NCI-H1694 treated with DMSO at 0.1 percent for 48 hours (cell line): ENCODE measurements around the gene BRD8.
"Not testable (repeated sequence)": the region's sequence is repeated elsewhere in the genome, so short reads cannot be mapped to it uniquely, and the experiment has no call there.

Experiments
- DNase-seq: peaks from one replicate; lab custom pipeline; 2025; lab: John Stamatoyannopoulos, UW

The BRD8 gene

DNA sequence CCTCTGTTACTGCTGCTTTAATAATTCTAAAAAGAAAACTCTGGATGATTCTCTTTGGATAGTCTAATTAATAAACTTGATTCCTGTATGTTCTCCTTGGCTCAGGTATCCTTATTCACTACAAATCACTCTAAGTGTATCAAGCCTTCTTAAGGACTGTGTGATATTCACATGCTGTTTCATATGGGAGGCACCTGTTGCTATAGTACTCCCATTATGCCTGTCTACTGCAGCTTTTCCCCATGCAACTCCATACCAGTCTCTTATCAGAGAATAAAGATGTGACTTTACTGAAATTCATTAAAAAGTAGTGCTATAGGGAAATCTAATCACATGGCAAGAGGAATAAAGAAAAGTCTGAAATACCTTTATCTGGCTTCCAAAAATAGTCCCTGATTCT, 14.7 kb downstream of the BRD8 start:
- no peak for DNase-seq

DNA sequence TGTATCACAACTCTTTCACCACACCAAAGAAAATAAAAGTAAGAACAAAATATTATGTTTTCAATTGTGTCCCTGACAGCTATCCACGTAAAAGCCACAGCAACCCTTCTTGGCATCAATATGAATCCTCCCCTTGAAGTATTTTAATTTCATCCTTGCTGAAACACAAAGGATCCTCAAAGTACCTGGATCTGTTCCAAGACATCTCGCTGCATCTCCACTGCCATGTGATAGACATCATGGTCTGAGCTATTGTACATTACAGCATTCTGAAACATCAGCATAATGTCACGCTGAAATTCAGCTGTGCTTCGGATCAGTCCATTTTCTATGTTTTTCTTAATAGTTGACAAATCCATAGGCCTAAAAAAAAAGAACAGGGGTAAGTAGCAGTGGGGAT, 17.7 kb downstream of the BRD8 start:
- no peak for DNase-seq

DNA sequence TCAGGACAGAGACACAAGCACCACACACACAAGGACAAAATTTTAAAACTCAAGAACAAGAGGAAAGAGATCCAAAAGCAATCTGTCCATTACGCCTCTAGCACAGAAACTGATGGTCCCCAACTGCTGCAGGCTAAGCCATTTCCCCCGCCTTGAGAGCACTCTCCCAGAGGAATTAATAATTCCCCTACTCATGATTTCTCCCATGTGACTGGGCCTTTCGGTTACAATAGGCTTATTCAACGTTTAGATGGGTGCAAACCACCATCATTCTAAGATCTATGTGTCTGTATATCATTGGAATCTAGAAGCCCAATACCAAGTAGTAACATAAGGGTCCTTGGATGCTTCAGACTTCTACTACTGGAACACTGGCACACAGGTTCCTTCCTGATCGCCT, 18.8 kb downstream of the BRD8 start:
- DNase-seq = no peak

DNA sequence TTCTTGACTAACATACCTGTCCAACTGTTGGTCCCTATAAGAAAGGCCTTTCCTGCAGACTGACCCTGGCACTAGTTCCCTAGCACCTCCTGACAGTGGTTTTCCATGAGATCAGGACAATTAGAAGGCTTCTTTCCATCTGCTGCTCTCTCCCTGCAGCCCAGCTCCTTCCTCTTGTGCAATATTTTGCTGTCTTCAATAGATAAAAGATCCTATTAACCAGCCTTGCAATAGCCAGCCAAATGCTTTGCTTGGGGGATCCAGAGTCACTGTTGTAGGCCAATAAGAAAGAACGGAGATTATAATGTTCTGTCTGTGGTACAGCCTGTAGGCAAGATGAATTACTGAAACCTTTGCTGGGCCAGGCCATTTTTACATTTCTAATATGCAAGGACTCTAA, 20.8 kb downstream of the BRD8 start:
- no peak for DNase-seq

DNA sequence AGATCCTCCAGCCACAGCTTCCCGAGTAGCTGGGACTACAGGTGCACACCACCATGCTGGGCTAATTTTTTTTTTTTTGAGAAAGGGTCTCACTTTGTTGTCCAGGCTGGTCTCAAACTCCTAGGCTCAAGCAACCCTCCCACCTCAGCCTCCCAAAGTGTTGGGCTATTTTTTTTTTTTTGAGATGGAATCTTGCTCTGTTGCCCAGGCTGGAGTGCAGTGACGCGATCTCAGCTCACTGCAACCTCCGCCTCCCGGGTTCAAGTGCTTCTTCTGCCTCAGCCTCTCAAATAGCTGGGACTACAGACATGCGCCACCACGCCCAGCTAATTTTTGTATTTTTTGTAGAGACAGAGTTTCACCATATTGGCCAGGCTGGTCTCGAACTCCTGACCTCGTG, 22.5 kb downstream of the BRD8 start:
- not testable (repeated sequence) for DNase-seq

DNA sequence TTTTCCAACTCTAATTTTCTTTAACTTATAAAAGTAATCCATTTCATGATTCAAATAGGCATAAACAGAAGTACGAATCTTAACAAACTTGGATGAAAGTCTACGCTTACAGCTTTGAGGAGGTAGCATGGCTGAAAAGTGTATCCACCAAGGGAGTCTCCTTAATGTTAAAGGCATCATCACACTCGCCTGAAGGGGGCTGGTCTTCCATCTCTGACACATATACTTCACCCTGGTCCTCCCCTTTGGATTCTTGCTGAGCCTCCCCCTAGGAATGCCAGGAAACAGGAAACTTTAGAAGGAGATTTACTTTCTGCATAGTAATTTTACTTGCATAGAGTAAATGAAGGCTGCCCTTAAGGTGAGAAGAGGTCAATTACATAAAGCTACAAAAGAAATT, 28.9 kb downstream of the BRD8 start:
- no peak for DNase-seq

DNA sequence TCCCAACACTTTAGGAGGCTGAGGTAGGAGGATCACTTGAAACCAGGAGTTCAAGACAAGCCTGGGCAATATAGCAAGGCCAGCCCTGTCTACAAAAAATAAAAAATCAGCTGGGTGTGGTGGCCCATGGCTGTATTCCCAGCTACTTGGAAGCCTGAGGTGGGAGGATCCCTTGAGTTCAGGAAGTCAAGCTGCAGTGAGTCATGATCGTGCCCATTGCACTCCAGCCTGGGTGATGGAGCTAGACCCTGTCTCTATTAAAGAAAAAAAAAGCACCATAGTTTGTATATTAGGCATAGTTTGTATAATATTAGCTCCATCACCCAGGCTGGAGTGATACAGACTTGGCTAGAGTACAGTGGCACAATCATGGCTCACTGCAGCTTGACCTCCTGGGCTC, 29.6 kb downstream of the BRD8 start:
- no peak for DNase-seq

DNA sequence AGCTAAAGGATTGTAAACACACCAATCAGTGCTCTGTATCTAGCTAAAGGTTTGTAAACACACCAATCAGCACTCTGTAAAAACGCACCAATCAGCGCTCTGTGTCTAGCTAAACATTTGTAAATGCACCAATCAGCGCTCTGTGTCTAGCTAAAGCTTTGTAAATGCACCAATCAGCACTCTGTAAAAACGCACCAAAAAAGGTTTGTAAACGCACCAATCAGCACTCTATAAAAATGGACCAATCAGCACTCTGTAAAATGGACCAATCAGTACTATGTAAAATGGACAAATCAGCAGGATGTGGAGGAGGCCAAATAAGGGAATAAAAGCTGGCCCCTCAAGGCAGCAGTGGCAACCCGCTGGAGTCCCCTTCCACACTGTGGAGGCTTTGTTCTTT, 34.9 kb downstream of the BRD8 start:
- DNase-seq = not testable (repeated sequence)

DNA sequence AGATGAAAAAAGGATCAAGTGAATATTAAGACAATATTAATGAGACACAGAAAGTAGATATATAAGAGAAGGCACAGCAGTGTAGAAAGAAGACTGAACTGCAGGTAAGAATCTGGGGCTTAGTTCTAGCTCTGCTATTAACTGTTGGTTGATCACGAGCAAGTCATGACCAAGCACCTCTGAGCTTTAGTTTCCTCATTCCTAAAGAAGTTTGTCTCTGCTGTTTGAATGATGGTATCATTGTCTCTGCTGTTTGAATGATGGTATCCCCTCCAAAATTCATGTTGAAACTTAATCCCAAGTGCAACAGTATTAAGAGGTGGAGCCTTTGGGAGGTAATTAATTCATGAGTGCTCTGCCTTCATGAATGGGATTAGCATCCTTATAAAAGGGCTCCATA, 36.7 kb downstream of the BRD8 start:
- no peak for DNase-seq

DNA sequence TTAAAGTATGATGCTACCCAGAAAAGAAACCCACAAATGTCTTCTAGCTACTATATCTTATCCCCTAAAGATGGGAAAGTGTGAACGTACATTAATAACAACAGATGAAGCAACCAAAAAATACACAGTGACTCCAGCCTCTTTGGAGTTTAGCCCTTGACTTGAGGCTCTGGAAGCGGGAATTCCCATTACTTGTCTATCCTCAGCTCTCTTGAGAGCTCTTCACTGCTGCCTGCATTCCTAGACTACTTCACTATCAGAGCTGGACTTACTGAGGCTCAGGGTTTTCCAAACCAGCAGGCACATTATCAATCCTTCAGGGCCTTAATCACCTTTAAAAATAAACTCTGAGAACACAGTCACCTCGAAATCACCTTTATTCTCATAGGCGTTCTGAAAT, 38.2 kb downstream of the BRD8 start:
- no peak for DNase-seq

DNA sequence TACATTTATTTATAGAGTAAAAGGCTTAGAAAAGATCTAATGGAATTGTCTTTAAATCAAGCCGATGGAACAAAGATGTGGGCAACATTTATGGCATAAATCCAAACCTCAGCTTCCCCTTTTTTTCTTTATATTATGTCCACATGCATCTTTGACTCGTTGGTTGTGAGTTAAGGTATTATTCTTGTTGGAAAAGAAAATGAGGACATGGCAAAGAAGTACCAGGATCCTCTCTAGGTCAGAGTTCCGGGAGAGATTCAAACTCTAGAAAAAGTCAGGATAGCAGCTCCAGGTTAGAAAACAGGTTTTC, 38.7 kb downstream of the BRD8 start:
- DNase-seq = no peak

DNA sequence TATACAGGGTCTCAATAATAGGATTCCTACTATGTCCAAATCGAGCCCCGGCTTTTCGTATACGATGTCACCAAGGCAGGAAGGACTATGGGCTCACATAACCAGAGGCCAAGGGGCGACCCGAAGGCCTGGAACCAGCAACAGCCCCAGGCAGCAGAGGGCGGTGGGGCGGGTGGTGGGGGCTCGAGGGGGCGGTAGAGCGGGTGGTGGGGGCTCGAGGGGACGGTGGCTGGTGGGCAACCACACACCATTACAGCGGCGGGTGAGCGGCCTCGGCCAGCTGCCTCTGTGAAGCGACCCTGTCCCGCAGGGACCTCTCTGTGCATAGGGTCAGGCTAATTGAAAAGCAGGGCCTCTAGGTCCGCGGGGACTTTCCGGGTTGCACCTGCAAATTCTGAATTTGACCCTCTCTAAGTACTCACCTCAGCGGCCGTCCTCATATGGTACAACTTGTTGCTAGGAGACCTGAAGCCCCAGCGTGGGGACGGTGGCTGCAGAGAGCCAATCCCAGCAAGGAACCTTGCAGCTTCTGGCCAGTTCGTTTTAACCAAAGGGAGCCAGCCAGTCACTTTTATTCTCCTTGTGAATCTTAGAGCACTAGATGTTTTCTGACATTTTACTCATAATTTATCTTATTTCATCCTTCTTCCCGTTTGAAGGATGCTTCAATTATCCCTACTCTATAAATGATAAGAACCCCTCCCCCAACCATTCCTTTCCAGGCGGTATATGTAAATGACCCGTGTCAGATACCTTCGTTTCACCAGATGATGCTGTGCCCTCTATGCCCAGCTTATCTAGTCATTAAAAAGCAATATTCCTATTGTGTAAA, 39.3 kb downstream of the BRD8 start, which contains the start of gene NME5:
TSS of gene NME5 (minus strand) at position 480 of the 832 bp plus-strand sequence. CDS start 648 bp downstream, outside the sequence.
- no peak for DNase-seq

DNA sequence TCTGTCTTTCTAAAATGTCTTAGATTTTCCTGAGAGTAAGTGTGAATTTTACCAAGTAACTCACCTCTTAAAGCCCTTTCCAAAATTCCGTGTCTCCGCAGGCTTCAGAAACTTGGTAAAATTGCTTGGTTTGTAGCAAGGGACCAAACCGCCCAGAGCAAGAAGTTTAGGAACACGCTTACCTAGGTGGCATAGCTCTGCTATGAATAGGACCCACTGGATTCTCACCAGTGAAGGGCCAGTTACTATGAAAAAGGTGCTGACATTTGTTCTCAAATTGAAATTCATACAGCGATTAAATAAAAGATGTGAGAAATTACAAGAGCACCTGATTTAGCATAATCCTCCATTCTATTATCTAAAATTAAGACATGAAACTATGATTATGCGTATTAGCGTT, 45.9 kb downstream of the BRD8 start:
- no peak for DNase-seq

DNA sequence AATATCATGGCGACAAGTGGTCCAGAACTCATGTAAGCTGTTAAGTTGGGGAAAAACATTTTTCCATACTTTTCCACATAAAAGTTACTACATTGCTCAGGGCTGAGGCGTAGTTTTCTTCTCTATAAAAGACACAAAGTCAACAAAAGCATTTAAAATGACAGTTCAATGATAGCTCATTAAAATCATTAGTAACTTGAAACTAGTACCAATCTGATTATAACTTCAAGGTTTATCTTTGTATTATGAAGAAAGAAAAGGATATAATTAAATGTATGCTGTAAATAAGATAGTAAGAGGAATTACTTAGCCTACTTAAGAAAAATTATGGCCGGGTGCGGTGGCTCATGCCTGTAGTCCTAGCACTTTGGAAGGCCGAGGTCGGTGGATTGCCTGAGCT, 49.1 kb downstream of the BRD8 start:
- no peak for DNase-seq

DNA sequence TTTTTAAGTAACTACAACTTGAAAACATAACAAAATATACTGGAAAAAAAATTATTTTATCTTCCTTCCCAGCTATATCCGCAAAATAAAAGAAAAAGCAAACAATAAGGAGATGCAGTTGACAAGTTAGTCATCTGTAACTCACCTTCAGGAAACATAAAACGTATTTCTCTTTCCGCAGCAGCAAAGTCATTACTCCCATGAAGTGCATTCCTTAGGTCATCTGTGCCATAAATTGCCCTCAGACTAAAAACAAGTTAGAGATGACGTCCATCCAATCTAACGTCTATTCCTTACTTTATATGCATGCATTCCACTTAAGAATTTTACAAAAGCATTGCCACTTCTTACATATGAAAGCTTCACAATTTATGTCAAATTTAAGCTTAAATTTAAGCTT, 50.1 kb downstream of the BRD8 start:
- DNase-seq = no peak

DNA sequence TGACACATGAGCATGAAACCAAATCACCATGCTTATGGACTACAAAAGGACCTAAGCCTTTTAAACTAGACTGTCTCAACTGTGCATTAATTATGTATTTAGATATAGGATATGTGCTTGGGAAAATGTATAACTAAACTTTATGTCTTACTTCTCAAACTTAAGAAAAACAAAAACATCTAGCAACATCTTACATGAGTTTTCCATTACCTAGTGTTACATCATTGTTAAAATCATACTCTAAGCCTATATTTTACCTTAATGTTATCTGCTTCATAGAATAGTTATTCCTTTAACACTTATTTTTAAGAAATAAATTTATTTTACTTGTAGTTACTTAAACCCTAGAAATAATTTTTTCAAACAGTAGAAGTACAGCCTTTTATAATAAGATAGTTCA, 63.2 kb downstream of the BRD8 start:
- no peak for DNase-seq

DNA sequence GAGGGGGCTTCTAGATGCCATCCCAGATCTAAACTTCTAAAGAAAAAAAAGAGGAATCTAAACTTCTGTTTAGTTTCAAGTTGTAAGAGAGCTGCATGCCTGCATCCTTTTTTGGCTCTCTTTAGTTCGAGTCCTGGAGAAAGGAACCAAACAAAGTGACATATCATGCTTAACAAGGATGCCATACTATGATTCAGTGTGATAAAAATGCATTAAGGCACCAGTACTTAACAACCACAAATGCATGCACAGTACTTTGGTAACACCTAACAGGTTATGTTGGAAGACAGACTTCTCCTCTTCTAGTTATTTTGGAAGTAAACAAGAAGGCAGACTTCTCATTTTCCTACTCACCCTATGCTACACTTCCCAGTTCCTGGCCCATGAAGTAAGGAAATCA, 66.5 kb downstream of the BRD8 start:
- DNase-seq = no peak

DNA sequence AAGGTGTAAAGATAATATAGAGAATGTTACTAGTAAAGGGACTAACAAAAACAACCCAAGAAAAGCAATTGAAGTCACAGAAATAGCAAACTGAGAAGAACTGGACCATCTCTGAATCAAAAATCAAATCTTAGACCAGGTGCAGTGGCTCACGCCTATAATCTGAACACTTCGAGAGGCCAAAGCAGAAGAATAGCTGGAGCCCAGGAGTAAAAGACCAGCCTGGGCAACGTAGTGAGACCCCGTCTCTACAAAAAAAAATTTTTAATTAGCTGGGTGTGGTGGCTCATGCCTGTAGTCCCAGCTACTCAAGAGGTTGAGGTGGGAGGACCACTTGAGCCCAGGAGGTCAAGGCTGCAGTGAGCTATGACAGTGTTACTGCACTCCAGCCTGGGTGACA, 67.2 kb downstream of the BRD8 start:
- DNase-seq = no peak

DNA sequence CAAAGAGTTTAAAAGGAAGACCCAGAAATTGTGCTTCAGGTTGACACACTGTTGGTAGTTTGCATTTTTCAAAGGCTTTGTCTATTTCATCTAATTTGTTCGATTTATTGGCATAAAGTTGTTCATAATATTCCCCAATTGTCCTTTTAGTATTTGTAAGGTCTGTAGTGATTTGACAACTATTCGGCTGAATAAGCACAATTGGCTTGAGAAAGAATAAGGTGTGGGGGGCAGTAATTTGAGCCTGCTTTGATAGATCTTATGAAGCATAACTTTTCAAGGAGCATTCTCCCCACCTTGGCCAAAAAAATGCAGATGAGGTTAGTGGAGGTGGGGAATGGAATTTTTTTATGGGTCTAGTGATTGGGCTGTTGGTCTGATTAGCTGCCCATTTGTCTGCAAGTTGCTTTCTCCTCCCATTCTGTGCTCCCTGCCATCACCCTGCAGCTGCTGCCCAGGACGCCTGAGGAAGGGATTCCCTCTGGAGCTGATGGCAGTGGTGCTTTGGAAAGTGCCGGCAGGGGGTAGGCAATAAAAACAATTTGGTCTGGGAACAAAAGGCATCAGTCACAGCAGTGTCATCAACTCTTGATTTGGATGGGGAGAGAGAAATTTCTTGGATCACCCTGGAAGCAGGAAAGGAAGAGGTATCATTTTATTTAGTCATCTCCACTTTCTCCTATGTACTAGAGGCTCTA, 68.0 kb downstream of the BRD8 start:
- DNase-seq = no peak

DNA sequence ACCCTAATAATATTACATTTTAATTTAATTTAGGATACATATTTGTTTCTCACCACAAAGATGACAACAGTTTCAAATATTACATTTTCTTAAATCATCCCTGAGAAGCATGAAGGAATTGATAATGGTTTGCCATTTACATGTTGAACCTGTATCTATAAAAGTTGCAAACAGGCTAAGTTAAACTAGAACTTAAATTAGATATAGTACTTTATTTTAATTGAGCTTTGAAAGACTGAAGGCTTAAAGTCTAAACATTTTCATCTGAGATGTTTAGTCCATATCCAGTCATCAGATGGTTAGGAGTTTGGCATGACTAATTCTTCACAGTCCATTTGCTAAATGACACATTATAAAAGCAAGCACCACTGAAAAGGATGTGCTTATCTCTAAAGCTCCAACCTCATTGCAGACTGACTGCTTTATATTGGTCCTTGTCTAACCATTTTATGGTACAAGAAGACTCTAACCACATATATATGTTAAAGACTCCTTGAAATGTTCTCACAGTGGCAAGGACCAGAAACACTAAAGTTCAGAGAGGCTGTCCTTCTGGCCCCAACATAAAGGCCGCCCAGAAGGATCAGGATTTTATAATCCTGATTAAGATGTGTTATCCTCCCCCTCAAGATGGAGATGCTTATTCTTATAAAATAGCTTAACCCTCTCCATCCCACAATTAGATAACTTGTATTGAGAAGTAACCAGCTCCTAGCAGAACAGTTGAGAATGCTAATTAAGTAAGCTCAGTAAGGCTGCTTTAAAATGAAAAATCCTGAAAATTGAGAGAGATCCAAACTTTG, 68.8 kb downstream of the BRD8 start:
- DNase-seq = no peak

DNA sequence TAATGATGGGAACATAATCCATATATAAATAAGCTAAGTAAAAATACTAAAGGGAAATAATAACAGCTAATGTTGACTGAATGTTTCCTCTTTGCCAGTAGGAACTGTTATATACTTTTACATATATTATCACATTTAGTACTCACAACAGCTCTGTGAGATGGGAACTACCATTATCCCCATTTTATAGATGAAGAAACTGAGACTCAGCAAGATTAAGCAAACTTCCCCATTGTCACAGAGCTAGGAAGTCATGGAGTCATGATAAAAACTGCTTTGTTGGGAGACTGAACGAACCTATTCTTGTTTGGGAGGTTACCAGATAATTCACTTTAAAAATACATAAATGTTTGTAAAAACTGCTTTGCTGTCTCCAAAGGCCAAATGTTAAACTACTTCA, 71.2 kb downstream of the BRD8 start:
- DNase-seq = no peak

DNA sequence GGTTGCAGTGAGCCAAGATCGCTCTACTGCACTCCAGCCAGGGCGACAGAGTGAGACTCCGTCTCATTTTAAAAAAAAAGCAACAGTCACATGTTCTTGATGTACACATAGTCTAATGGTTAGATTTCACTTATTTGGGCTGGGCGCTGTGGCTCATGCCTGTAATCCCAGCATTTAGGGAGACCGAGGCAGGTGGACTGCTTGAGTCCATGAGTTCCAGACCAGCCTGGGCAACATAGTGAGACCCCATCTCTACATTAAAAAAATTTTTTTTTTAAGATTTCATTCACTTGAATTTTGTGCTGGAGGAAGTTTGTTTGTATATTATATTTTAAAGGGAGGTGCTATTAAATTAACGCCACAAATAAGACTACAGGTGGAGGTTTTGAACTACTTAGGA, 72.7 kb downstream of the BRD8 start:
- DNase-seq = no peak

DNA sequence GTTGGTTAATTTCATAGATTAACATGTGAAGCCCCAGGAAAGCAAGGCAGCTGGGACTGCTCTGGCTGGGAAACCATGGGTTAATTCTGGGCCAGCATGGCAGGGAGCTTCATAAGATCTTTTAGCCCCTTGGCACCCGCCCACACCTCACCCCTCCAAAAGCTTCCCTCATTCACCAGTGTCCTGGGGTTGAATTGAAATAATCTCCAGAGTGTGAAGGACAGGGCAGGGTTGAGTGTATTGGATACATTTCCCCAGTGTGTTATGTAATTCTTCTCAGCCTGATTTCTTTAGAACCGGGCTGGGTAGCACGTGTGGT, 75.2 kb downstream of the BRD8 start:
- no peak for DNase-seq
